IPS-18c (cell line): ENCODE measurements around the gene CUX1.

Experiments
- H3K4me3 ChIP-seq: 2 replicates; pipeline ENCODE4 v1.7.0; 2013; ENCODE audit warnings: low read depth, mild to moderate bottlenecking, low read length, moderate library complexity; ENCODE audit not compliant: insufficient read depth
- H3K9me3 ChIP-seq: one replicate; pipeline ENCODE4 v1.6.1; 2013; ENCODE audit warnings: mild to moderate bottlenecking, low read length, moderate library complexity; ENCODE audit not compliant: control insufficient read depth, insufficient read depth

The CUX1 gene

DNA sequence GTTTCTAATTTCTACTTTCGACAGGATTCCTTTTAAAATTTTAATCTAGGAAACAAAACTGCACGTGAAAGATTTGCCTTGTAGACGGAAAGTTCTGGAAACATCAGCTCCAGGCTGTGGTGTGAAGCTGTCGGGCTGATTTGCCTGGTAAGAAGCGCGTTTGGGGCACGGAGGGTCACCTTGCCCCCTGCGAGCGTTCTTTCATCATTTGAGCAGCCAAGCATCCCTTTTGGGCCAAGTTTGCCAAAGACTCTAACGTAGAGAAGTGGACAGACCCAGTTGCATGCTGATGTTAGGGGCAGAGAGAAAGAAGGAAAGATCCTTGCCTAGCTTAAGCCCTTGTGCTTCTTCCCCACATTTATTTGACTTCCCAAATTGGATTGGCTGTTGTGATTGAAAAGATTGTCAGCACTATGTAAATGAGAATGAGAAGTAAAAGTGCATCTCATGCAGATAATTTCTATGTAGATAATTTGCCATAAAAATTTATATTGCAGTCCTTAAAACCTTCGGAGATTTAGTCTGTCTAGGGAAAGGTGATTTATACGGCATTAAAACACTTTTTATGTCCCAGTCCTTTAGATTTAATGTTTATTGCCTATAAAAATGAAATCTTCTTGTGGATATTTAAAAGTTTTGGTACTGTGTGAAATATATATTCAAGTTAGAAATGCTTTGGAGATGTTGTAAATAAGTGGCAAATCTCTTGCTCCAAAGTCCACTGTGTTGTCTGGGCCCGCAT is 76.1 kb downstream of the CUX1 start:
- H3K9me3 ChIP-seq, result peaks cover 2% of the 10 kb centered on the region
- no peak overlapping the region for H3K4me3 ChIP-seq

DNA sequence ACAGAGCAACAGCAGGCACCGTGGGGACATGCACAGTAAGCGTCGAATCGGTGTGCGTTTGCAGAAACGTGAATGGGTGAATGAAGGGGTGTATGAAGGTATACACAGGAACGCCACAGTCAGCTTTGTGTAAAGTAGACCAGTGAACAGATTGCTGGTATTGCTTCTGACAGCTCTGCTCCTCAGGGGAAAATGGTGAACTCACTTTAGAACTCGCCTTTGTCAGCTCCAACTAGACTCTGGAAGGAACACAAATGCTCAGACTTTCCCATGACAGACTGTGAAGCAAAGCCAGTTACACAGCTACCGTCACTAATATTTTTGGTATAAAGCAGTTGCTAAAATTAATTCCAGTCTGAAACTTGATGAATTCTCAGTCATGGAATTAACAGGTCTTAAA is 78.9 kb downstream of the CUX1 start:
- Histone ChIP-seq H3K4me3 (no peak overlapping the region), H3K9me3 (peaks cover 2% of the 10 kb centered on the region)

DNA sequence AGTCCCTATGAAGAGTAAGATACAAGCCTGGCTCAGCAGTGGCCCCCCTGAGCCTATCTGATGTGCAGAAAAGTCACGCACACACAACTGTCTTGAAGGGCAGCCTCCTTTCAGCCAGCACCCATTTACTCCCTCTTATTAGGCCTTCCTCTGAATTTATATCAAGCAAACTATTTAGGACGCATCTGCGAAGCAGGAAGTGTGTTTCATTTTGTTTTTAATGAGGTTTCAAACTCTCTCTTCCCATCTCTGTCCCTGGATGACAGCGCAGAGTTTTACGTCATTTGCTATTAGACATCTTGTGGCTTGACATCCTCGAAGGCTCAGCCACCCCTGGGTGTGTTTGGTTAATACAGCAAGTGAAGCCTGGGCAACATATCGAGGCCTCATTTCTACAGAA is 79.5 kb downstream of the CUX1 start:
- H3K9me3 ChIP-seq, result peaks cover 2% of the 10 kb centered on the region
- no peak overlapping the region for H3K4me3 ChIP-seq

DNA sequence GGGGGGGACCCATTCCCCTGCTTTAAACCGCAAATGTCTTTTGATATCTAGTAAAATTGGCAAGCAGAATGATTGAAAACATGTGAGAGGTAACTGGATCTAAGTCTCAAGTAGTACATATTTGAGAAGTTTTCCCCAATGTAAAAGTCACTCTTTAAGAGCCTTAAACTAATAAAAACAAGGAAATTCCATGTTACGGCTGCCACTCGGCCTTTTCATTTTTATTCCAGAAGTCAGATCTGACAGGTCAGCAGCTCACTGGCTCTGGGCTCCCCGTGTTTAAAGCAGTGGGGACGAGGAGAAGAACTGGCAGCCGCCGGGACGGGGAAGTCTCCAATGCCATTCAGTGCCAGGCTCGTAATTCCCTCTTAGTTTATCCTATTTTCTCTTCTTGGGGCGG is 80.7 kb downstream of the CUX1 start:
- H3K9me3 ChIP-seq, result peaks cover 2% of the 10 kb centered on the region

DNA sequence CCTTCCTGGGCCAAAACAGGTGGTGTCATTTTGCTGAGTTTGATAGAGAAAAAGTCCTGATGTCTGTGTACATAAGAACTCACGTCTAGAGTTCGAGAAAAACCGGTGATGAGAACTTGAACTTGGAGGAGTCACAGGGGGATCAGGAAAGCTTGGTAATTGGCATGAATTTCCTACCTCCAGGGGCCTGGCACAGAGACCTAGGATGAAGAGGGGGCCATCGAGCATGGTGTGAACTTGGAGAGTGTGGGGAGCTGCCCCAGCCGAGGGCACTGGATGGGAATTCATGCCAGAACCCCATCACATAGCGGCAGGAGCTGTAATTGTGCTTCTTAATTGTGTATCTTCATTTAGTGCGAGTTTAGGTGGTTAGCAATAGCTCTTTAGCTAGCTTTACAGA is 82.2 kb downstream of the CUX1 start:
- no peak overlapping the region for H3K4me3 ChIP-seq
- peaks cover under 1% of the 10 kb centered on the region for H3K9me3 ChIP-seq

More for the DNA sequence above, 80.7 kb downstream of the CUX1 start:
- no peak overlapping the region for H3K4me3 ChIP-seq

DNA sequence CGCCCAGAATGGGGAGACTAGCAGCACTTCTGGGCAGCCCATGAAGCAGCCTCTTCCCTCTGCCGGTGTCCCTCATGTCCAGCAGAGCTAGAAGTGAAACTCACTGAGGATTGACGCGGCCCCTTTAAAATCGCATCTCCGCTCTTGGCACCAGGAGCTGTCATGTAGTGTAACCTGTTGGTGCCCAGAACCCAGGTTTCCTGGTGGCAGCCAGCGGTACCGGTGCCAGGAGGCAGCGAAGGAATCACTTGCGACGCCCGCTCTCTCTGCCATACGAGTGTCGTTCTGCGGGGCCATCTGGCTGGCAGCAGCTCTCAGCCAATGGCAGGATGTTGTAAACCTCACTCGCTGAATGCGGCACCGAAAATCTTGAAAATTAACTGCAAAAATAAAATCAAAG is 82.7 kb downstream of the CUX1 start:
- no peak overlapping the region for H3K4me3 ChIP-seq
- H3K9me3 ChIP-seq, result no peaks in the 10 kb centered on the region

DNA sequence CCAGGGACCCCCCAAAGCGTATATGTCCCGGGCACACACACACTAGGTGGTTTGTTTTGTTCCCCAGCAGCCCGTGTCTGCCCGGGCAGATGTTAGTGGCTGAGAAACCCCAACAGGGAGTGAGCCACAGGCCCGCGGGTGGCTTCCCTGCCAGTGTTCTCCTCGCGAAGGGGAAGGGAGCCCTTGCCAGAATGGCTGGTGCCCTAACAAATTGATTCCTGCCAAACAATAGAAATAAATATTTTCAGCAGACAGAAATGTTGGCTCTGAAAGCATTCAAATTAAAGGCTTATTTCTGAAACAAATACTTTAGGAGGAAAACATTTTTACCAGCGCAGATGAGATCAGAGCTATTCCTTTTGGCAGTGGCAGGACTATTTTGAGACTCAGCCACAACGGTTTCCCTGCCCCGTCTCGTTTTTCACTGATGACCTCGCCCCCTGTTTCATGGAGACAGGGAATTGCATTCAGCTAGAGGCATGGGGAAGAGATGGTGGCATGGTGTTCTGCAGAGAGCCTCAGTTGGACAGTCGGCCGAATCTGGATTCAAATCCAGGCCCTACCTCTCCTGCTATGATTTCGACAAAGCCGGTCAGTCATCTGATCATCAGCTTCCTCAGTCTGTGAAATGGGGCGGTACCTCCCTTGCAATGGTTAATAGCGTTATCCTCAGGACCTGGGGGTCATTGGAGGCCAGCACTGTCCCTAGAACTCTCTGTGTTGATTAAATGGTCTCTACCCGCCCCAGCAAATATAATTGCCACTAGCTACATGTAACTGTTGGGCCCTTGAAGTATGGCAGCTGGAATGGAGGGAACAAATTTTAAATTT is 84.5 kb downstream of the CUX1 start:
- H3K9me3 ChIP-seq, result no peaks in the 10 kb centered on the region

DNA sequence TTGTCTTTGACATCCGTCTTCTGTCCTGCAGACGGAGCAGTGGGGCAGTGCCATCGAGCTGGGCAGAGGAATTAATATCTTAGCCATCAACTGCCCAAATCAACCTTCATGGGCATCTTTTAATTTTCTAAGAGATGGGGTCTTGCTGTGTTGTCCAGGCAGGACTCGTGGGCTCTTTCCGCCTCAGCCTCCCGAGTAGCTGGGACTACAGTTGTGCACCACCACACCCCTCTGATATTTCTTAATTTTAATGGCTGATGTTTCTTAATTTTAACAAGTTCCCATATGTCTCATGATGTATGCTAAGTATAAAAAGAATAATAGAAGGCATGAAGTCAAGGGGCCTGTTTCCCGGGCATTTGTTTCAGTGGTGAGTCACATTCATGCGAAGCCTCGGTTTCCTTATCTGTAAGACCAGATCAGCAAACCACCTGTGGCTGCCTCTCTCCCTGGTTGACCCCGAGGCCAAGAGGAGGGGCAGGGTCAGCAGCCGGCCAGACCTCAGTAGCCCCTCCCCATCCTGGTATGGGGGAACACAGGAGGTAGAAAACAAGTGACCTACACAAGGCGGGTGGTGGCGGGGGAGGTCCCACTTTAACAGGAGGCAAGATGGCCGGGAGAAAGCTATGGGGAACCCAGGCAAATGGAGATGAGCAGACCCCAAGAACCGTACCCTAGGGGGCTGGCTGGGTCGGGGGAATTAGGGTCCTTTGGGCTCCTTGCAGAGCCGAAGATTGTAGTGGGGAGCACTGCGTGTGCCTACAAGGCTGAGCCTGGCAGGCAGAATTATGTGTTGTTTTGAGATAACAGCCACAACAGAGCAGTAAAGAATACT is 85.5 kb downstream of the CUX1 start:
- Histone ChIP-seq H3K4me3 (no peak overlapping the region), H3K9me3 (no peaks in the 10 kb centered on the region)

More for the DNA sequence above, 84.5 kb downstream of the CUX1 start:
- no peak overlapping the region for H3K4me3 ChIP-seq

DNA sequence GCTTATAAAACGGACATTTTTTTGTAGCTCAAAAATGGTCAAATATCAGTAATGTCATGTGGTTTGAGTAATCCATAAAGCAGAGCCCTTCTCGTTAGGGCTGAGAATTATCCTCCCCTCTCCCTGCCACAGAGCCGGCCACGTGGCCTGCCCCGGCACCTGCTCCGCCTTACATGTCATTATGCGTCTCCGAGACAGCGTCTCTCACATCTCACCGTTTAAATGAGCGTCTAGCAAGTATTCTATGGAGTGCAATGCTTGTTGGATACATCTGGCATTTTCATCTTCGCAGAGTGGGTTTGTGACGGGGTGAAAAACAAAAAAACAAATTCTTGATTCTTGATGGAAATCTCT is 86.1 kb downstream of the CUX1 start:
- Histone ChIP-seq H3K4me3 (no peak overlapping the region), H3K9me3 (no peaks in the 10 kb centered on the region)

DNA sequence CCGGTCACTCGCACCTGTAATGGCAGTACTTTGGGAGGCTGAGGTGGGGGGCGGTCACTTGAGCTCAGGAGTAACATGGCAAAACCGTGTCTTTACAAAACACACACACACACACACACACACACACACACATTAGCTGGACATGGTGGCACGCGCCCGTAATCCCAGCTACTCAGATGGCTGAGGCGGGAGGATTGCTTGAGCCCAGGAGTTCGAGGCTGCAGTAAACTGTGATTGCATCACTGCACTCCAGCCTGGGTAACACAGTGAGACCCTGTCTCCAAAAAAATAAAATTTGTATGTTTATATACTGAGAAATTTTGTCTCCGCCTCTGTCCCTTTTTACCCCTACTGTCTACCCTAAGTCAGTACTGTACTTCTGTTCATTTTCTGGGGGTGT is 86.6 kb downstream of the CUX1 start:
- Histone ChIP-seq H3K4me3 (no peak overlapping the region), H3K9me3 (no peaks in the 10 kb centered on the region)

DNA sequence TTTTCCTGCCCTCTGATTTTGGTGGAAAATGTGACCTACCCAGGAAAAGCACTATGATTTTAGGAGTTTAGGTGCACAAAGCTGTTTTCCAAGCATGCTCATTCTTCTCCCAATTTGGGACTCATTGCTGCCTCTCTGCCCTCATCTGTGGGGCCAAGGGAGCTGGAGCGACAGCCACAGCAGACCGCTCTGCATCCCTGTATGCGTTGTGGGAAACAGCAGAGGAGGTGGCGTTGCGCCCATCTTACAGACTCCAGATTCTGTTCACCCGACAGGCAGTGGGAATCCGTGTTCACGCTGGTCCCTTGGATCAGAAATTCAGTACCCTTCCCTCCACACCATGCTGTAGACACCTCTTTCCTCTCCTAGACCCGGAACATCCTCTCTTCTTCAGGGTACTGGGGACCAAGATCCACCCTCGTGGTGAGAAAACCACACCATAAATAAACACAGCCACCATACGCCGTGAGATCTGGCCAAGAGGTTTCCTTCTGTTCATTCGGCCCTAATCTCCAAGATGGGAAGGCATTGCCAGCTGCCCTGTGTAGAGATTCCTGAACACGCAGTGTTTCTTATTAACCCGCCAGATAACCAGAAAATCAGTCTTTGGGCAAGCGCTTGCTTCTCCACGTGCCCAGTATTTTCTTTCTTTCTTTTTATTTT is 87.9 kb downstream of the CUX1 start:
- no peak overlapping the region for H3K4me3 ChIP-seq
- no peaks in the 10 kb centered on the region for H3K9me3 ChIP-seq

DNA sequence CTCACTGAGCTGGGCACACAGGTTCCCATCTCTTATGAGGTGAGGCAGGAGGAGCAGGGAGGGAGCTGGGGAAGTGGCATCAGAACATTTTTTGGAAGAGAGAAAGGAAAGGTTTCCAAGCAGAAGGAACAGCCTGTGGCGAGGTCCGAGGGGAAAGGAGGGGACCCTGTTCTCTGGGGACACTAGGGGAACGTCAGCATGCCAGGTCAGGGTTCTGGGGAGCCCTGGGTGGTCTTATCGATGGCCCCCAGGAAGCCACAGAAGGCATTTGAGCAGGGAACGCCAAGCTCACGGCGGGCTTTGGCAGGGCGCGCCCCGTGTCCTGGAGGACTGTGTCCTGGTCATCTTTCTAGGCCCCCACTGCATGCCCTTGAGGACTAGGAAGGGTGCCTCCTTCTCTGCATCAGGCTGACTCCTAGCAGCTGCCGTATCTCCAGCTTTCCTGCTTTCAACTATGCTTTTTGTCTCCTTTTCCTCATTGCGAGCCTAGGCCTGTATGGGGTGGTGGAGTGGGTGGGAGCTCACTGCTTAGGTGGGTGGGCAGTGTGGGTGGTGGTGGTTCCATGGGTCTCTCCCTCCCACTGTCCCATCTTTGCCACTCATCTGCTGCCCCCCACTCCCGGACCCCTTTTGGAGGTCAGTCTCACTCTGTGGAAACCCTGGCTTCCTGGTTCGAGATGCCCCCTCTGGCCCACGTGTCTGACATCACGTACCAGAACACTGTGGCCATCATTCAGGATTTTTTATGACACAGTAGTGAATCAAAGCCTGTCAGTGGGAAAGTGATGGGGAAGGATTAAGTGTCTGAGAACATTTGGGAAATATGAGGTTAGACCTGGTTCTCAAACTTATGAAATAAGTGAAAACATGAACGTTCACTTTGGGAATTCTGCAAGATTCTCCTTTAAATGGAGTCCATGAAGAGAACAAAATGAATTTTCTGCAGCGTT is 89.1 kb downstream of the CUX1 start:
- Histone ChIP-seq H3K4me3 (no peak overlapping the region), H3K9me3 (no peaks in the 10 kb centered on the region)

DNA sequence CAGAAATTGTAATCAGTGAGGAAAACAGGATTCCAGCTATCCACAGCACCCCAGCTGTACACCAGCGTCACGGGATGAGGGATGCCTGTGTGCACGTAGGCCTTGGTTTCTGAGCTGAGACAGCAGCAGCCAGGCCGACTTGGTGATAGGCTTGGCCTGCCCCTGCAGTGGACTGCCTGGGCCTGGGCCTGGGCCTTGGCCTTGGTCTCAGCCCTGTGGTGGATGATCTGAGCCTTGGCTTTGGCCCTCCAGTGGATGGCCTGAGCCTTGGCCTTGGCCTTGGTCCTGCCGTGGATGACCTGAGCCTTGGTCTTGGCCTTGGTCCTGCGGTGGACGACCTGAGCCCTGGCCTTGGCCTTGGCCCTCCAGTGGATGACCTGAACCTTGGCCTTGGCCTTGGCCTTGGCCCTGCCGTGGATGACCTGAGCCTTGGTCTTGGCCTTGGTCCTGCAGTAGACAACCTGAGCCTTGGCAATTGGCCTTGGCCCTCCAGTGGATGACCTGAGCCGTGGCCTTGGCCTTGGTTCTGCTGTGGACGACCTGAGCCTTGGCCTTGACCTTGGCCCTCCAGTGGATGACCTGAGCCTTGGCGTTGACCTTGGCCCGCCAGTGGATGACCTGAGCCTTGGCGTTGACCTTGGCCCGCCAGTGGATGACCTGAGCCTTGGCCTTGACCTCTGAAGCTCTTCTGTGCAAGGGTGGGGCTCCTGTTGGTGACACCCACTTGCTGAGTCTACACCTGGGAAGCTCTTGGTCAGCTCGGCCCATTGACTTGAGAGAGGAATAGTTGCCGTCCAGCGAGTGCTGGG is 93.8 kb downstream of the CUX1 start:
- no peak overlapping the region for H3K4me3 ChIP-seq
- no peaks in the 10 kb centered on the region for H3K9me3 ChIP-seq

DNA sequence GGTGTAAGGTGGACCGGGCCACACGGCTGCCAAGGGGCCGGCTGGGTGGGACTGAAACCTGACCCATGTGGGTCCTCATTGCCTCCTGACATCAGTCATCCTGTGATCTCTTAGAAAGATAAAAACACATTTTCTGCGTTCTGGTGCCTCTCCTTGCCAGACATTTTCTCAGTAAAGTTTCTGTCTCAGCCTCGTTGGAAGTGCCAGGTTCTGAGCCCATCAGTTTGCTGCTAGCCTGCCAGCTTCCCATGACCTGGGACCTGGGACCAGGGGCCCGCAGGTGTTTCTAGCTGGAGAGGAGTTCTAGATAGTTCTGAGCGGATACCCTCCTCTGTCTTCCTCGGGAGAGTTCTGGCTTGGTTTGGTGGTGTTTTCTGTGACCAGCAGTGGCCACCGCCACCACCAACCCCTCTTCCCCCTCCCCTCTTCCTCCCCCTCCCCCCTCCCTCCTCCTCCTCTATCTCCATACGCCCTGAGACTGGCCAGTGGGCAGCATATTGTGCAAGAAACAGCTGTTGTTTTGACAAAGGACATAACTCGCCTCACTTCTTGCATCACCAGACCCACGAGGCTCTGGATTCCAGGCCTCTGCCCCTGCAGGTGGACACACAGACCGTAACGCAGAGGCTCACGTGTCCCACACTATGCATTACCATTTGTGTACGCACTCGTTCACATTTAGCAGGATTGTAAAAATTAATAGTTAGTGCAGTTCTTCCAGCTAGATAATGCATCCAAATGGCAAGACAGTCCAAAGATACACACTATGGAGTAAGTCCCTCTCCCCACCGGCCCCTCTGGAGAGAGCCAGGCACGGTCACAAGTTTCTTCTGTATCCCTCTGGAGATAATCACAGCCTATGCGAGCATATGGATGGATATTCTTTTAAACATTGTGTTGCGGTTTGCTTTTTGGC is 94.6 kb downstream of the CUX1 start:
- H3K9me3 ChIP-seq, result no peaks in the 10 kb centered on the region
- H3K4me3 ChIP-seq, result no peak overlapping the region

DNA sequence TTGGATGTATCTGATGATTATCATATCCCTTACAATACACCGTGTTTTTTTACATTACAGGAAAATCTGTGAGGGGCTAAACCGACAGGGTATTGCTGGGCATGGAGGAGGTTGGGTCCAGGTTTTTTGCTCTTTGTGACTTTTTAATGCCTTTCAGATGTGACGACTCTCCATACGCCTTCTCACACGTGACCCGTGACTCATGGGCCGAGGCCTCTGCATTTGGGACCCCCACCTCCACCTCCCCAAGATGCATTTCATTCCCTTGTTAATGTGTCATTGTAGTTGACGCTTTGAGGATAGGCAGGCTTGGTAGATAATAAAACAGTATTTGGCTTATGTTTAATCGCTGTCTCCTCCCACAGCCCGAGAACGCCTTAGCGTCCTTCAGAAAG is 95.3 kb downstream of the CUX1 start:
- no peaks in the 10 kb centered on the region for H3K9me3 ChIP-seq
- H3K4me3 ChIP-seq, result no peak overlapping the region
